GM12878 (cell line): ENCODE data around the gene HSCB. TPM values are rescaled to one million over a fixed set of nuclear protein-coding genes. Genes with fewer than 3 reads are reported as not detected.

Experiments used
- ATF7 ChIP-seq: fragments of 450-650 bp; IDR thresholded peaks from 2 replicates; pipeline ENCODE4 v1.6.1; 2016; ENCODE audit warnings: low read depth, mild to moderate bottlenecking
- ETV6 ChIP-seq, 2 experiments: fragments of 450-650 bp in 1 of 2; IDR thresholded peaks in 1 of 2; conservative IDR thresholded peaks in 1 of 2; 2 replicates each; pipeline ENCODE4 v1.6.1; 2014; ENCODE audit warnings: antibody characterized with exemption in 1 of 2, borderline replicate concordance in 1 of 2, low read depth in 1 of 2, mild to moderate bottlenecking in 1 of 2, moderate library complexity in 1 of 2
- IRF4 ChIP-seq: IDR thresholded peaks from 2 replicates; pipeline ENCODE4 v1.6.1; 2011; ENCODE audit warnings: low read depth, low read length
- JUND ChIP-seq: IDR thresholded peaks from 2 replicates; pipeline ENCODE4 v1.6.1; 2012; ENCODE audit warnings: low read depth, mild to moderate bottlenecking, low read length, improper control_type of control experiment, moderate library complexity
- MEF2A ChIP-seq: IDR thresholded peaks from 2 replicates; pipeline ENCODE4 v1.6.1; 2011; ENCODE audit warnings: low read depth, mild to moderate bottlenecking, low read length, moderate library complexity; ENCODE audit not compliant: insufficient read depth
- PAX8 ChIP-seq: fragments of 450-650 bp; IDR thresholded peaks from 2 replicates; pipeline ENCODE4 v1.6.1; 2017; ENCODE audit warnings: mild to moderate bottlenecking, moderate library complexity
- SMAD5 ChIP-seq: IDR thresholded peaks from 2 replicates; pipeline ENCODE4 v1.6.1; 2016; ENCODE audit warnings: antibody characterized with exemption, low read depth
- SPI1 ChIP-seq: IDR thresholded peaks from 2 replicates; pipeline ENCODE4 v1.6.1; 2011; ENCODE audit warnings: low read depth, mild to moderate bottlenecking, low read length, moderate library complexity, borderline replicate concordance; ENCODE audit not compliant: insufficient read depth
- polyA plus RNA-seq, 11 experiments: library from polyadenylated mRNA; depleted of rRNA in 4 of 11; unstranded in 6 of 11; stranded (reverse) in 5 of 11; fragments of >200 nt; fragmentation: Nextera tagmentation in 4 of 11; fragmentation: Illumina TruSeq in 1 of 11; extraction: Ambion mirVana in 4 of 11; extraction: Trizol in 1 of 11; gene quantifications; 1 replicate in 1 of 11; 2 replicates in 10 of 11; pipeline versions ENCODE4 v1.2.1 to v1.2.3, GENCODE V29; 2011 to 2016; ENCODE audit warnings: inconsistent platforms in 2 of 11, missing spikeins in 2 of 11, low read depth in 1 of 11
- total RNA-seq, 4 experiments: library from RNA; depleted of rRNA in 3 of 4; stranded (reverse); fragments of >200 nt in 3 of 4; fragmentation: Illumina TruSeq in 1 of 4; extraction: Trizol in 1 of 4; gene quantifications; 2 replicates each; pipeline versions ENCODE4 v1.2.1 to v1.2.3, GENCODE V29; 2013 to 2021
- TF ChIP-seq, protein P1 (sequence below): fragments of 450-650 bp; IDR thresholded peaks from 2 replicates; pipeline ENCODE4 v1.6.1; 2016; ENCODE audit warnings: mild to moderate bottlenecking
- TF ChIP-seq, protein P2 (sequence below): fragments of 450-650 bp; IDR thresholded peaks from 2 replicates; pipeline ENCODE4 v1.6.1; 2017; ENCODE audit warnings: mild to moderate bottlenecking, low read depth, inconsistent platforms; ENCODE audit not compliant: poor library complexity, severe bottlenecking

HSCB gene
- total and polyA plus RNA-seq, 10 of the 15 experiments (the other 5 are each of a cell fraction or from before 2014, with no cell fraction given) = 10.6 to 28.4 (median 20.8) TPM

DNA sequence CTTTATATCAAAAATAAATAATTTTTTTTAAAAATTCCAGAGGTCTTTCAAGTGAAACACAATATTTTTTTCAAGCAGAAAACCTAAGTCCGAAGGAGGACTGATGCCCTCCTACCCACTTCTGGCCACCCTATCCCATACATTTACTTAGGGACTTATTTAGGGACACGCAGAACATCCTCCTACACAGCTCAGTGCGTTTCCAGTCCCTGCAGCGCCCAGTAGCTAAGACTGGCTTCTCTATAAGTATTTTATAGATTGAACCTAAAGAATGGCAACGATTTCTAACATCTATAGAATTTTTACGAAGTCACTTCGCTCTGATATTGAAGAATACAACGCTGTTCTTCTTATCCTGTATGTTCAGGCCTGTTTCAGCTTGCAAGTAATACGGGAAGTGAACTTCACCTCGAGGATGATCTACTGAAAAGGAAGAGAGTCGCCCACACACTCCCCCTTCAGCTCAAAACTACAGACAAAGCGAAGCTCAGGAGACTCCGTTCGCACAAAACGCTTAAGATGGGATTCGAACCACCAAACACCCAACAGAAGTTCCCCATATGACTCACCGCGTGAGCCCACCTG is 547 bp upstream of the HSCB start (continued):
- TF ChIP-seq JUND (peak; percentile 87), MEF2A (no peak), ETV6 (conservative IDR thresholded peaks at IDR 0.05 in 1 of 2, IDR thresholded peaks at IDR 0.05 in 1 of 2; ENCODE audit: borderline replicate concordance in 1 of 2, low read depth in 1 of 2) (0 out of 4 replicates have a peak, but pooled peaks of 1 of the 2 experiments have one; percentile 35), ATF7 (peak; percentile 58; the same call in 1 of the 2 replicates), SMAD5 (0 out of 2 replicates have a peak, but pooled peaks have one; percentile 25), IRF4 (peak; percentile 92), SPI1 (peak; percentile 57), PAX8 (no peak)
- TF ChIP-seq, protein P1, sequence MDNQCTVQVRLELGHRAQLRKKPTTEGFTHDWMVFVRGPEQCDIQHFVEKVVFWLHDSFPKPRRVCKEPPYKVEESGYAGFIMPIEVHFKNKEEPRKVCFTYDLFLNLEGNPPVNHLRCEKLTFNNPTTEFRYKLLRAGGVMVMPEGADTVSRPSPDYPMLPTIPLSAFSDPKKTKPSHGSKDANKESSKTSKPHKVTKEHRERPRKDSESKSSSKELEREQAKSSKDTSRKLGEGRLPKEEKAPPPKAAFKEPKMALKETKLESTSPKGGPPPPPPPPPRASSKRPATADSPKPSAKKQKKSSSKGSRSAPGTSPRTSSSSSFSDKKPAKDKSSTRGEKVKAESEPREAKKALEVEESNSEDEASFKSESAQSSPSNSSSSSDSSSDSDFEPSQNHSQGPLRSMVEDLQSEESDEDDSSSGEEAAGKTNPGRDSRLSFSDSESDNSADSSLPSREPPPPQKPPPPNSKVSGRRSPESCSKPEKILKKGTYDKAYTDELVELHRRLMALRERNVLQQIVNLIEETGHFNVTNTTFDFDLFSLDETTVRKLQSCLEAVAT = peak; percentile 13; the same call in 1 of the 2 replicates
- TF ChIP-seq, protein P2, sequence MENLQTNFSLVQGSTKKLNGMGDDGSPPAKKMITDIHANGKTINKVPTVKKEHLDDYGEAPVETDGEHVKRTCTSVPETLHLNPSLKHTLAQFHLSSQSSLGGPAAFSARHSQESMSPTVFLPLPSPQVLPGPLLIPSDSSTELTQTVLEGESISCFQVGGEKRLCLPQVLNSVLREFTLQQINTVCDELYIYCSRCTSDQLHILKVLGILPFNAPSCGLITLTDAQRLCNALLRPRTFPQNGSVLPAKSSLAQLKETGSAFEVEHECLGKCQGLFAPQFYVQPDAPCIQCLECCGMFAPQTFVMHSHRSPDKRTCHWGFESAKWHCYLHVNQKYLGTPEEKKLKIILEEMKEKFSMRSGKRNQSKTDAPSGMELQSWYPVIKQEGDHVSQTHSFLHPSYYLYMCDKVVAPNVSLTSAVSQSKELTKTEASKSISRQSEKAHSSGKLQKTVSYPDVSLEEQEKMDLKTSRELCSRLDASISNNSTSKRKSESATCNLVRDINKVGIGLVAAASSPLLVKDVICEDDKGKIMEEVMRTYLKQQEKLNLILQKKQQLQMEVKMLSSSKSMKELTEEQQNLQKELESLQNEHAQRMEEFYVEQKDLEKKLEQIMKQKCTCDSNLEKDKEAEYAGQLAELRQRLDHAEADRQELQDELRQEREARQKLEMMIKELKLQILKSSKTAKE = peak; percentile 51
